Measurements from ENCODE around the gene ANKRD40CL. TPM values are rescaled to one million over a fixed set of nuclear protein-coding genes. Genes with fewer than 3 reads are reported as not detected.

Gene ANKRD40CL
- total RNA-seq, 2 experiments from 2014 or later, result not detected

DNA sequence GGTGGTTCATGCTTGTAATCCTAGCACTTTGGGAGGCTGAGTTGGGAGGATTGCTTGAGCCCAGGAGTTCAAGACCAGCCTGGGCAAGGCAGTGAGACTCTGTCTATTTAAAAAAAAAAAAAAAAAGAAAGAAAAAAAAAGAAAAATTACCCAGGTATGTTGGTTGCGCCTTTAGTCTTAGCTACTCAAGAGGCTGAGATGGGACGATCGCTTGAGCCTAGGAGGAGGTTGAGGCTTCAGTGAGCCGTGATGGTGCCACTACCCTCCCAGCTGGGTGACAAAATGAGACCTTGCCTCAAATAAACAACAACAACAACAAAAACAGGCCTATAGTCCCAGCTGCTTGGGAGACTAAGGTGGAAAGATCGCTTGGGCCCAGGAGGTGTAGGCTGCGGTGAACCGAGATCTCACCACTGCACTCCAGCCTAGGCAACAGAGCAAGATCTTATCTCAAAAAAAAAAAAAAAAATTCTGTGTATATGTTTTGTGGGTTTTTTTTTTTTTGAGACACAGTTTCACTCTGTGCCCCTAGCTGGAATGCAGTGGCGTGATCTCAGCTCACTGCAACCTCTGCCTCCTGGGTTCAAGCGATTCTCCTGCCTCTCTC lies 12.5 kb upstream of the ANKRD40CL start:
- no peaks in the 10 kb centered on the region for H3K27me3 ChIP-seq (ENCODE audit: control insufficient read depth in 1 of 2, insufficient read depth in 2 of 2, low read length in 2 of 2)
- intact Hi-C loops (cut with DNase I, micrococcal nuclease), result no loop called here
- H3K36me3 Mint-ChIP-seq (ENCODE audit: low read depth), result no peaks in the 10 kb centered on the region
- TF ChIP-seq, protein P1, sequence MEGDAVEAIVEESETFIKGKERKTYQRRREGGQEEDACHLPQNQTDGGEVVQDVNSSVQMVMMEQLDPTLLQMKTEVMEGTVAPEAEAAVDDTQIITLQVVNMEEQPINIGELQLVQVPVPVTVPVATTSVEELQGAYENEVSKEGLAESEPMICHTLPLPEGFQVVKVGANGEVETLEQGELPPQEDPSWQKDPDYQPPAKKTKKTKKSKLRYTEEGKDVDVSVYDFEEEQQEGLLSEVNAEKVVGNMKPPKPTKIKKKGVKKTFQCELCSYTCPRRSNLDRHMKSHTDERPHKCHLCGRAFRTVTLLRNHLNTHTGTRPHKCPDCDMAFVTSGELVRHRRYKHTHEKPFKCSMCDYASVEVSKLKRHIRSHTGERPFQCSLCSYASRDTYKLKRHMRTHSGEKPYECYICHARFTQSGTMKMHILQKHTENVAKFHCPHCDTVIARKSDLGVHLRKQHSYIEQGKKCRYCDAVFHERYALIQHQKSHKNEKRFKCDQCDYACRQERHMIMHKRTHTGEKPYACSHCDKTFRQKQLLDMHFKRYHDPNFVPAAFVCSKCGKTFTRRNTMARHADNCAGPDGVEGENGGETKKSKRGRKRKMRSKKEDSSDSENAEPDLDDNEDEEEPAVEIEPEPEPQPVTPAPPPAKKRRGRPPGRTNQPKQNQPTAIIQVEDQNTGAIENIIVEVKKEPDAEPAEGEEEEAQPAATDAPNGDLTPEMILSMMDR (IDR thresholded peaks at IDR 0.05), result no peak
- H3K27me3 Mint-ChIP-seq, result peaks cover 5% of the 10 kb centered on the region
- H3K9me3 Mint-ChIP-seq, result no peaks in the 10 kb centered on the region
- peak overlapping the region; percentile 78 for H3K27ac Mint-ChIP-seq
- H3K9me3 ChIP-seq (ENCODE audit: control insufficient read depth in 1 of 2, insufficient read depth in 1 of 2, low read length in 2 of 2), result no peaks in the 10 kb centered on the region
- peaks cover 35% of the 10 kb centered on the region for H3K4me1 Mint-ChIP-seq (ENCODE audit: low read depth)
- H3K4me3 Mint-ChIP-seq, result peak overlapping the region; percentile 88
- H3K4me1 ChIP-seq (ENCODE audit: insufficient read depth, low read length), result peaks cover 36% of the 10 kb centered on the region
- no peak overlapping the region for H3K27ac ChIP-seq (ENCODE audit: low read depth in 1 of 2, low read length in 2 of 2)
- H3K36me3 ChIP-seq (ENCODE audit: insufficient read depth, low read length), result no peaks in the 10 kb centered on the region
- ATAC-seq (ENCODE audit: poor library complexity), result peak; percentile 79
- ChIA-PET POLR2A (interaction anchor here (0.6 to 1.7 kb wide), 7 partner anchors 14 to 373 kb away, joined by 3 to 5 read pairs (median 3); partner anchors contain the start of genes NME1 and TOB1), CTCF (interaction anchor here (0.6 to 1.7 kb wide), 7 partner anchors 12 to 233 kb away, joined by 3 to 7 read pairs (median 4); no protein-coding TSS in a partner anchor)
- peak overlapping the region; percentile 10 for H3K4me3 ChIP-seq (ENCODE audit: low read length)
- DNase-seq, result peak; percentile 10 to 87 (median 38)

DNA sequence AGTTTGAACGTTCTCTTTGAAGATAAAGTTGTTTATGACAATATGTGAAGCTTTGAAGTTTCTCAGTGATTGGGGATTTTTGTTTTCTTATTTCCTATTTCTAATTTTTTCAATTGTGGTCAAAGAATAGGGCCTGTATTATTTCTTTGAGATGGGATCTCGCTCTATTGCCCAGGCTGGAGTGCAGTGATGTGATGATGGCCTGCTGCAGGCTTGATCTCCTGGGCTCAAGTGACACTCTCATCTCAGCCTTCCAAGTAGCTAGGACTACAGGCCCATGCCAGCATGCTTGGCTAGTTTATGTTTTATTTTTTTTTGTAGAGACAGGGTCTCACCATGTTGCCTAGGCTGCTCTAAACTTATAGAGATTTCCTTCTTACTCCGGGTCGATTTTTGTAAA lies 11.7 kb upstream of the ANKRD40CL start:
- peaks cover 35% of the 10 kb centered on the region for H3K4me1 Mint-ChIP-seq (ENCODE audit: low read depth)
- POLR2A ChIA-PET, result interaction anchor here (1.1 kb wide), 1 partner anchor 13 kb away, joined by 4 read pairs; no protein-coding TSS in a partner anchor
- H3K4me1 ChIP-seq (ENCODE audit: insufficient read depth, low read length), result peaks cover 36% of the 10 kb centered on the region
- H3K27me3 ChIP-seq (ENCODE audit: control insufficient read depth in 1 of 2, insufficient read depth in 2 of 2, low read length in 2 of 2), result no peaks in the 10 kb centered on the region
- DNase-seq, result no peak
- H3K36me3 ChIP-seq (ENCODE audit: insufficient read depth, low read length), result no peaks in the 10 kb centered on the region
- ATAC-seq (ENCODE audit: poor library complexity), result no peak
- intact Hi-C loops (cut with DNase I, micrococcal nuclease), result no loop called here
- H3K4me3 ChIP-seq (ENCODE audit: low read length), result no peak overlapping the region
- H3K36me3 Mint-ChIP-seq (ENCODE audit: low read depth), result no peaks in the 10 kb centered on the region
- no peak overlapping the region for H3K27ac Mint-ChIP-seq
- H3K9me3 ChIP-seq (ENCODE audit: control insufficient read depth in 1 of 2, insufficient read depth in 1 of 2, low read length in 2 of 2), result no peaks in the 10 kb centered on the region
- peaks cover 5% of the 10 kb centered on the region for H3K27me3 Mint-ChIP-seq
- H3K4me3 Mint-ChIP-seq, result no peak overlapping the region
- no peak overlapping the region for H3K27ac ChIP-seq (ENCODE audit: low read depth in 1 of 2, low read length in 2 of 2)
- TF ChIP-seq, protein P1 (IDR thresholded peaks at IDR 0.05), result no peak
- CTCF ChIA-PET, result interaction anchor here (1.7 kb wide), 1 partner anchor 73 kb away, joined by 7 read pairs; no protein-coding TSS in a partner anchor
- H3K9me3 Mint-ChIP-seq, result no peaks in the 10 kb centered on the region

DNA sequence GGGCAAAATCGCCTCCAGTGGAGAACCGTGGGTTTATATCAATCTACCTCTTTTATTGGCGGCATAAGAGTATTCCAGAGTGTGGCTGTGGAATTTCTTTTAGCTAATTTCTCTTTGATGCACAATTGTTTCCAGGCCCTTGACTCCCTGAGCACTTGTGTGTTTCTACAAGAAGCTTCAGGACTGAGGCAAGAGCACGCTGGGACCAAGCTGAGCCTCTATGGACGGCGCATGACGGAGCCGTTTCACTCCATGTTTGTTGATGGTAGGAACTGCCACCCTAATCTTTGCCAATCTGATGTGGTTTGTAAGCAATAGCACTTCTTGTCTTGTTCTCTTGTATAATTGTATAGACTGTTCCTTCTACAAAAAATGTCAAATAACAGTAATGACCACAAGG lies 11.2 kb upstream of the ANKRD40CL start:
- TF ChIP-seq, protein P1 (IDR thresholded peaks at IDR 0.05), result no peak
- POLR2A ChIA-PET, result no interaction called here
- no peak overlapping the region for H3K4me3 ChIP-seq (ENCODE audit: low read length)
- intact Hi-C loops (cut with DNase I, micrococcal nuclease), result no loop called here
- CTCF ChIA-PET, result interaction anchor here (0.7 kb wide), 1 partner anchor 93 kb away, joined by 3 read pairs; no protein-coding TSS in a partner anchor
- peaks cover 5% of the 10 kb centered on the region for H3K27me3 Mint-ChIP-seq
- no peak overlapping the region for H3K27ac ChIP-seq (ENCODE audit: low read depth in 1 of 2, low read length in 2 of 2)
- H3K4me1 Mint-ChIP-seq (ENCODE audit: low read depth), result peaks cover 35% of the 10 kb centered on the region
- no peak overlapping the region for H3K4me3 Mint-ChIP-seq
- no peaks in the 10 kb centered on the region for H3K9me3 ChIP-seq (ENCODE audit: control insufficient read depth in 1 of 2, insufficient read depth in 1 of 2, low read length in 2 of 2)
- no peak overlapping the region for H3K27ac Mint-ChIP-seq
- no peaks in the 10 kb centered on the region for H3K9me3 Mint-ChIP-seq
- H3K4me1 ChIP-seq (ENCODE audit: insufficient read depth, low read length), result peaks cover 35% of the 10 kb centered on the region
- ATAC-seq (ENCODE audit: poor library complexity) (no peak), DNase-seq (no peak)
- no peaks in the 10 kb centered on the region for H3K36me3 Mint-ChIP-seq (ENCODE audit: low read depth)
- no peaks in the 10 kb centered on the region for H3K27me3 ChIP-seq (ENCODE audit: control insufficient read depth in 1 of 2, insufficient read depth in 2 of 2, low read length in 2 of 2)
- H3K36me3 ChIP-seq (ENCODE audit: insufficient read depth, low read length), result no peaks in the 10 kb centered on the region
